ENCODE measurements around the gene IER2. TPM values are rescaled to one million over a fixed set of nuclear protein-coding genes. Genes with fewer than 3 reads are reported as not detected.

The IER2 gene
- total and polyA plus RNA-seq, 9 of the 15 experiments (the other 6 are each of a cell fraction or from before 2014, with no cell fraction given) = 4.5 to 205 (median 23.7) TPM

GRCh38 chr19:13189600-13189999 lies 39.4 kb downstream of the IER2 start:
- H3K4me3 ChIP-seq = no peak overlapping the region
- no peaks in the 10 kb centered on the region for H3K36me3 ChIP-seq (ENCODE audit: control insufficient read depth, insufficient read depth, low read length)
- ATAC-seq = no peak
- H3K4me2 ChIP-seq (ENCODE audit: insufficient read depth, low read length) = no peak overlapping the region
- H2AFZ ChIP-seq (ENCODE audit: low read depth, low read length) = no peak overlapping the region
- in situ Hi-C loops (cut with MboI) (no loop called here), intact Hi-C loops (cut with micrococcal nuclease) (no loop called here)
- H3K79me2 ChIP-seq (ENCODE audit: control insufficient read depth, insufficient read depth, low read length) = no peaks in the 10 kb centered on the region
- H3K9me1 ChIP-seq (ENCODE audit: control insufficient read depth, insufficient read depth, low read length) = no peaks in the 10 kb centered on the region
- no peaks in the 10 kb centered on the region for H4K20me1 ChIP-seq (replicated peaks; ENCODE audit: control insufficient read depth, insufficient read depth, low read length)
- no peaks in the 10 kb centered on the region for H3K27me3 ChIP-seq (ENCODE audit: control insufficient read depth in 2 of 2, insufficient read depth in 2 of 2, low read length in 2 of 2)
- H3K9ac ChIP-seq (ENCODE audit: insufficient read depth in 1 of 2, low read depth in 2 of 2, low read length in 2 of 2) = no peak overlapping the region
- BruUV-seq (replicated peaks) = no TSS peak
- peaks cover 0 to 6% of the 10 kb centered on the region in 2 experiments; a peak in 2 of 5 replicates for H3K4me1 ChIP-seq (replicated peaks in 1 of 2; ENCODE audit: control insufficient read depth in 2 of 2, insufficient read depth in 2 of 2, low read length in 2 of 2)
- whole genome bisulfite sequencing (ENCODE audit: insufficient coverage, low coverage, missing lambda C conversion rate) = 60% methylated on average over 3 of the region's 4 CpGs
- CTCF ChIA-PET (ENCODE audit: low intra/inter-chr PET ratio) = no interaction called here
- POLR2A ChIA-PET = interaction anchor here (1.0 to 1.1 kb wide), 2 partner anchors 34 to 37 kb away, joined by 4 read pairs; no protein-coding TSS in a partner anchor
- FAIRE-seq = no peak
- H3K27ac ChIP-seq (ENCODE audit: extremely low read depth, low read depth, low read length) = no peak overlapping the region
- DNase-seq (ENCODE audit: extremely low read depth in 1 of 4, low spot score in 3 of 4) = no peak
- H3K9me3 ChIP-seq (replicated peaks; ENCODE audit: control insufficient read depth, insufficient read depth, low read depth, low read length) = no peaks in the 10 kb centered on the region
- TF ChIP-seq ZBTB5 (IDR thresholded peaks at IDR 0.05) (no peak), ETS1 (conservative IDR thresholded peaks at IDR 0.05; ENCODE audit: control insufficient read depth, low read depth, low read length) (no peak), TAF15 (IDR thresholded peaks at IDR 0.05; ENCODE audit: low read depth, low read length) (no peak), RBBP5 (IDR thresholded peaks at IDR 0.05; ENCODE audit: borderline replicate concordance, insufficient read depth, low read length, poor library complexity, severe bottlenecking) (no peak), YBX1 (IDR thresholded peaks at IDR 0.05) (no peak), BRCA1 (IDR thresholded peaks at IDR 0.05) (no peak), BRCA1 (CRISPR knock-in tag; IDR thresholded peaks at IDR 0.05) (no peak), ZNF644 (tag; IDR thresholded peaks at IDR 0.05; ENCODE audit: low read depth) (no peak), JUN (IDR thresholded peaks at IDR 0.05; ENCODE audit: borderline replicate concordance, low read depth, low read length) (no peak), JUN (CRISPR knock-in tag; IDR thresholded peaks at IDR 0.05; ENCODE audit: borderline replicate concordance) (no peak), CC2D1A (IDR thresholded peaks at IDR 0.05) (no peak), ZNF586 (CRISPR knock-in tag; conservative IDR thresholded peaks at IDR 0.05) (no peak), MCM7 (IDR thresholded peaks at IDR 0.05) (no peak), TCFL5 (CRISPR knock-in tag; conservative IDR thresholded peaks at IDR 0.05) (no peak)
- TF ChIP-seq, protein P1, sequence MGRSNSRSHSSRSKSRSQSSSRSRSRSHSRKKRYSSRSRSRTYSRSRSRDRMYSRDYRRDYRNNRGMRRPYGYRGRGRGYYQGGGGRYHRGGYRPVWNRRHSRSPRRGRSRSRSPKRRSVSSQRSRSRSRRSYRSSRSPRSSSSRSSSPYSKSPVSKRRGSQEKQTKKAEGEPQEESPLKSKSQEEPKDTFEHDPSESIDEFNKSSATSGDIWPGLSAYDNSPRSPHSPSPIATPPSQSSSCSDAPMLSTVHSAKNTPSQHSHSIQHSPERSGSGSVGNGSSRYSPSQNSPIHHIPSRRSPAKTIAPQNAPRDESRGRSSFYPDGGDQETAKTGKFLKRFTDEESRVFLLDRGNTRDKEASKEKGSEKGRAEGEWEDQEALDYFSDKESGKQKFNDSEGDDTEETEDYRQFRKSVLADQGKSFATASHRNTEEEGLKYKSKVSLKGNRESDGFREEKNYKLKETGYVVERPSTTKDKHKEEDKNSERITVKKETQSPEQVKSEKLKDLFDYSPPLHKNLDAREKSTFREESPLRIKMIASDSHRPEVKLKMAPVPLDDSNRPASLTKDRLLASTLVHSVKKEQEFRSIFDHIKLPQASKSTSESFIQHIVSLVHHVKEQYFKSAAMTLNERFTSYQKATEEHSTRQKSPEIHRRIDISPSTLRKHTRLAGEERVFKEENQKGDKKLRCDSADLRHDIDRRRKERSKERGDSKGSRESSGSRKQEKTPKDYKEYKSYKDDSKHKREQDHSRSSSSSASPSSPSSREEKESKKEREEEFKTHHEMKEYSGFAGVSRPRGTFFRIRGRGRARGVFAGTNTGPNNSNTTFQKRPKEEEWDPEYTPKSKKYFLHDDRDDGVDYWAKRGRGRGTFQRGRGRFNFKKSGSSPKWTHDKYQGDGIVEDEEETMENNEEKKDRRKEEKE (IDR thresholded peaks at IDR 0.05; ENCODE audit: borderline replicate concordance in 1 of 2, control insufficient read depth in 1 of 2, low read depth in 2 of 2, low read length in 1 of 2) = no peak
